ENCODE results near the gene ZFYVE9. TPM values are rescaled to one million over a fixed set of nuclear protein-coding genes. Genes with fewer than 3 reads are reported as not detected.

ZFYVE9 gene
- total and polyA plus RNA-seq, 2 of the 4 experiments (the other 2 are of a cell fraction): 8.3 to 28.7 TPM

DNA sequence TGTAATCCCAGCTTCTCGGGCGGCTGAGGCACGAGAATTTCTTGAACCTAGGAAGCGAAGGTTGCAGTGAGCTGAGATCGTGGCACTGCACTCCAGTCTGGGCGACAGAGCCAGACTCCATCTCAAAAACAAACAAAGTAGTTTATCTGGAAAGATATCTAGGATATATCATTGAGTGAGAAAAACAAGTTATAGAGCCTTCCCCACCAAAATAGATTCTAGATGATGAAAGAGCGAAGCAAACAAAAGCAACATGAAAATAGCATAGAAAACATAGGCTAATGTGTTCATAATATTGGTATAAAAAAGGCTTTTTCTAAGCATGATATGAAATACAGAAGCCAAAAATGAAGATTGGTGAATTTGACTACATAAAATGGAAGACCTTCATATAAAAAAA lies 52.1 kb downstream of the ZFYVE9 start:
- ChIA-PET CTCF (no interaction called here), POLR2A (ENCODE audit: unreplicated experiment) (interaction anchor here (0.7 kb wide), 1 partner anchor 149 kb away, joined by 3 read pairs; no protein-coding TSS in a partner anchor)
- no peaks in the 10 kb centered on the region for H3K36me3 ChIP-seq (ENCODE audit: control insufficient read depth, insufficient read depth, low read length)
- no TSS peak for BruUV-seq (replicated peaks)
- H3K56ac ChIP-seq (ENCODE audit: extremely low read depth, insufficient read depth, low read length): no peak overlapping the region
- no peak overlapping the region for H3K4me2 ChIP-seq (ENCODE audit: low read depth, low read length)
- peaks cover 5% of the 10 kb centered on the region for H3K9me1 ChIP-seq (ENCODE audit: insufficient read depth, low read length)
- no peaks in the 10 kb centered on the region for H3K9me3 ChIP-seq (ENCODE audit: control insufficient read depth, insufficient read depth, low read length)
- no peak overlapping the region for H2BK15ac ChIP-seq (ENCODE audit: low read depth, low read length)
- H3K4me1 ChIP-seq (ENCODE audit: control insufficient read depth, insufficient read depth, low read length): peaks cover 2% of the 10 kb centered on the region; the same call in 1 of the 2 replicates
- no peak overlapping the region for H3K14ac ChIP-seq (replicated peaks; ENCODE audit: low read depth, low read length)
- no peak overlapping the region for H3K18ac ChIP-seq (ENCODE audit: low read depth, low read length)
- DNase-seq (no peak), ATAC-seq (ENCODE audit: low read depth) (no peak)
- H4K8ac ChIP-seq (ENCODE audit: low read depth in 2 of 2, low read length in 2 of 2): no peak overlapping the region
- no peak overlapping the region for H4K5ac ChIP-seq (ENCODE audit: low read depth, low read length)
- no peak overlapping the region for H3K4me3 ChIP-seq (ENCODE audit: insufficient read depth, low read depth, low read length)
- H2BK120ac ChIP-seq (ENCODE audit: low read depth, low read length): no peak overlapping the region
- H2AFZ ChIP-seq (replicated peaks; ENCODE audit: low read length, poor library complexity): no peak overlapping the region
- peaks cover 18 to 29% of the 10 kb centered on the region in 2 experiments; a peak in 3 of 4 replicates for H3K79me1 ChIP-seq (ENCODE audit: low read depth in 1 of 2, low read length in 2 of 2)
- in situ Hi-C loops (cut with MboI; ENCODE audit: low sequenced_read_pairs) (no loop called here), intact Hi-C loops (cut with micrococcal nuclease) (loop anchor here (2.0 kb wide), 2 partner anchors 45 to 51 kb away; partner anchors contain the start of gene ZFYVE9), dilution Hi-C loops (cut with HindIII; ENCODE audit: low sequenced_read_pairs, unreplicated experiment) (no loop called here)
- H3K27me3 ChIP-seq (ENCODE audit: control insufficient read depth, insufficient read depth, low read length): no peaks in the 10 kb centered on the region
- TF ChIP-seq SMC3 (IDR thresholded peaks at IDR 0.05; ENCODE audit: low read depth, low read length): no peak
- no peak for TF ChIP-seq FOS (IDR thresholded peaks at IDR 0.05; ENCODE audit: low read depth, low read length)
- TF ChIP-seq CTCF (conservative IDR thresholded peaks at IDR 0.05; ENCODE audit: low read depth, low read length): no peak
- TF ChIP-seq RFX5 (IDR thresholded peaks at IDR 0.05; ENCODE audit: low read depth, low read length): no peak
- TF ChIP-seq MXI1 (IDR thresholded peaks at IDR 0.05; ENCODE audit: borderline replicate concordance, low read depth, low read length): no peak
- no peak for TF ChIP-seq MAZ (IDR thresholded peaks at IDR 0.05; ENCODE audit: borderline replicate concordance, low read depth, low read length)
- H2AK5ac ChIP-seq (ENCODE audit: low read depth, low read length): no peak overlapping the region
- no peak overlapping the region for H4K91ac ChIP-seq (ENCODE audit: insufficient read depth, low read depth, low read length)
- no peak overlapping the region for H3K27ac ChIP-seq (ENCODE audit: insufficient read depth, low read length)
- no peak overlapping the region for H2BK20ac ChIP-seq (ENCODE audit: low read depth, low read length)
- H2AK9ac ChIP-seq (replicated peaks; ENCODE audit: low read depth, low read length, poor library complexity): no peak overlapping the region
- no peak overlapping the region for H3K4ac ChIP-seq (ENCODE audit: low read depth, low read length)
- no peaks in the 10 kb centered on the region for H4K20me1 ChIP-seq (ENCODE audit: insufficient read depth, low read length)
- no peak overlapping the region for H3K23ac ChIP-seq (ENCODE audit: low read depth, low read length)
- no peak overlapping the region for H3K9ac ChIP-seq (ENCODE audit: low read depth, low read length)
- WGBS, 2 experiments (ENCODE audit: extremely low coverage in 2 of 2, insufficient read length in 1 of 2): no CpG with 5 or more reads among the region's 7 CpGs
- peak overlapping the region; percentile 1 for H2BK5ac ChIP-seq (ENCODE audit: low read depth, low read length, poor library complexity, severe bottlenecking)

Measured in IMR-90 (cell line).